Measurements from ENCODE around the gene SIRT5.

The SIRT5 gene

GRCh38 chr6:13591205-13591921 is 17.0 kb downstream of the SIRT5 start:
- no peak for DNase-seq

GRCh38 chr6:13593103-13593502 is 18.7 kb downstream of the SIRT5 start:
- DNase-seq: peak; percentile 25

DNA sequence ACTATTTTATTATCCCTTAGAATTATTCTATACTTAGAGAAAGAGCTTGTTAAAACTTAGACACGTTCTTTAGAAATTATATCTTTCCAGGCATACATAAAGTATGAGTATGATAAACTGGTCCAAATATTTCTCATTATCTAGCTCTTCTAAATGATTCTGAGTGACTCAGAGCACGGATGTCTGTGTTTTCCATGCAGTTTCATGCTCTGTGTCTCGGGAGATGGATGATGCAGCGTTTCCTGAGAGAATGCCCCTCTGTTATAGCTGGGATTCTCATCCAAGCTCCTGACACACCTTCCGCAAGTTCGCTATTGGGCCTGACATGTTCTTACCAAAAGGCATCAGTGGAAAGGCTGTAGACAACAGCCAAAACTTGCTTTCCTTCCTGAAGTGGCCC is 19.3 kb downstream of the SIRT5 start:
- no peak for DNase-seq

DNA sequence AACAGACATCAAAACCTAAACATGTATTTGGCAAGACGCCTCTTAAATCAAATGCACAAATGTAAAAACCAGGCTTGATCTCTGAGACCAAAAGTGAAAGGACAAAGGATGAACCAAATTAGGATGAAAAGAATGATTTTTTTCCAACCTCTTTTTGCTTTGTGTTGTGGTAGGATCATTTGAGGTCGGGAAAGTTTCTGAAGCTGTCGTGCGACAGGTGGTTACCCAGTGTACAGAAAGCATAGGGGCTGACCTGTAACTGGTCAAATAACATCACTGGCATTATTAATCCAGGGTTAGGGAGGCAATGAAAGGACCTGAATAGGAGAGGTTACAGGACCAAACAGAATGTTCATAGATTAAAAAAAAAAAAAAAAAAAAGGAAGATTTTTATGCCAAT is 22.7 kb downstream of the SIRT5 start:
- no peak for DNase-seq

DNA sequence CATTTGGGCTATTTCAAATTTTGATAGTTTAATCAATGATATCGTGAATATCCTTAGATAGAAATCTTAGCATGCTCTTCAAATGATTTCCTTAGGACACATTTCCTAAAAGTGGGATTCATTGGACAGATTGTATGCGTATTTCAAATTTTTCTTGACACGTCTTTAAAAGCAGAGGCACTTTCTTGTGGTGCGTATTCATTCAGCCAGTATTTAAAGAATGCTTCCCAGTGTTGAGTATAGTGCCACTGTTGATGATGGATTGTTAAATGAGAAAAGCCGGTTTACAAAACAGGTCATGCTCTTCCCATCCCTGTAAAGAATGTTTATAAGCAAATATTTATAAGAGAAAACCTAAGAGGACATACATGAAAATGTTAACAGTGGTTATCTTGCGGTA is 25.6 kb downstream of the SIRT5 start:
- DNase-seq: no peak

DNA sequence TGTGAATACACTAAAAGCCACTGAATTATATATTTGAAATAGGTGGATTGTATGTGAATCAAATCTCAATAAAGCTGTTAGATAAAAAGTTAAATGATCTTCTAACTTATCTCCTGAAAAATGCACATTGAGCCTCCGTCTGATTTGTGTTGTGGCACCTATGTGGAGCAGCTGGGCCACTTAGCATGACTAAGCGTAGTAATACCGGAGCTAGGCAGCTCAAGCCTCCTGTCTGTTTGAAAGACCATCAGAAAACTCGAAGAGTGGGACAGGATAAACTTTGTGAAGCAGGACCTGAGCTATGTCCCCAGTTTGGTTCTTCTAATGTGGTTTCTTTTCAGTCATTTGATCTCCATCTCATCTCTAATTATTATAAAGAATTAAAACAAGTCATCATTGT is 29.7 kb downstream of the SIRT5 start:
- no peak for DNase-seq

- DNase-seq: no peak
These were observed 30.4 kb downstream of the SIRT5 start for GRCh38 chr6:13604546-13605416.

GRCh38 chr6:13605634-13606033 is 31.2 kb downstream of the SIRT5 start:
- no peak for DNase-seq

- no peak for DNase-seq
These were observed 37.3 kb downstream of the SIRT5 start for GRCh38 chr6:13611715-13612114.

DNA sequence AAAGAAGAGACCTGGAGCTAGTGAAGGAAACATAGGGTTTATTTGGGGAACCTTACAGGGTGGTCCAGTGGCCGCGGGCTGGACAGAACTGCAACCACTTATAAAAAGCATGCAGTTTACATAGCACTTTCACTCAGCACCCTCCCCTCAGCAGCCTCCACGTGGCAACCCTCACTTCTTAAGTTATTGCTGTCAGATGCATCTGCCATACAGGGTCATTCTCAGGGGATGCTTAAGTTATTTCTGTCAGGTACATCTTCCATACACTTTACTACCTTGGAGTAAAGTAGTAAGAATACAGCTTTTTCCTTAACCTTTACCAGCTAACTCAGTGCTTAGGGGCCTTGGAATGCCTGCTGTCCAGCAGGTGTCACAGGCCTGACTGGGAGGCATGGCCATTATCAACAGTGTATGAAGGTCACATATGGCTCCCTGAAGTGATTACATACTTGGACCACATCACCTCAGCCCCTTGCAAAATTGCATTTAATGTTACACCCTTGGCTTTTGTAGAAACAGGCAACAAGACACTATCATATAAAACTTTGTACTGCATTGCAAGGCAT is 38.7 kb downstream of the SIRT5 start:
- DNase-seq: no peak

GRCh38 chr6:13614126-13614925 is 39.9 kb downstream of the SIRT5 start:
- DNase-seq: peak; percentile 47

DNA sequence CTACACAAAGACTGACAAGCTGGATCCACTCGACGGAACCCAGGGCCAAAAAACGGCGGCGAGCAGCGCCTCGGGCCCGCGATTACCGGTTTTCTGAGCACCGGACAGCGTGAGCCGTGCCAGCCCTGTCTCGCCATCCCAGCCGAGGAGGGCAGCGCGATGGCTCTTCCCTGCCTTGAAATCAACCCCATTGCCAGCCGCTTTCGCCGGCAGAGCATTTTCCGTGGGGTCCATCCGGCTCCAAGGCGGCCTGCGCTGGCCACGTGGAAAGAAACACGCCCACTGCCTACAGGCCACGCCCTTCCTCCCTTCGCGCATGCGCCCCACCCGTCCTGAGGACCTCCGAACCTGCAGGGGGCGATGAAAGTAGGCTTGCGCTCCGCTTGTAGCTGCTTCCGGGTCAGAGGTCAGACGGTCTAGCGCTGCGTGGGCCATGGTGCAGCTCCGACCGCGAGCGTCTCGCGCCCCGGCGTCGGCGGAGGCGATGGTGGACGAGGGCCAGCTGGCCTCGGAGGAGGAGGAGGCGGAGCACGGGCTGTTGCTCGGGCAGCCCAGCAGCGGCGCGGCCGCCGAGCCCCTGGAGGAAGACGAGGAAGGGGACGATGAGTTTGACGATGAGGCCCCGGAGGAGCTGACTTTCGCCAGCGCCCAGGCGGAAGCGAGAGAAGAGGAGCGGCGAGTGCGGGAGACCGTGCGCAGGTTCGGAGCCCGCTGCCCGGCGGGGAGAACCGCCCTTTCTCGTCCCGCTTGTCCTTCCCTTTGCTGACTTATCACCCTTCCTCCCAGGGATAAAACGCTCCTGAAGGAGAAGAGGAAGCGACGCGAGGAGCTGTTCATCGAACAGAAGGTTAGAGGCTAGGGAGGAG is 40.8 kb downstream of the SIRT5 start, which contains the start of gene NOL7:
Gene NOL7 (plus strand): TSS at position 410 of the 866 bp plus-strand sequence. CDS start 24 bp downstream, at position 434.
- peak; percentile 99 for DNase-seq

- DNase-seq: peak; percentile 54
These were observed 41.4 kb downstream of the SIRT5 start for GRCh38 chr6:13615792-13616120.

DNA sequence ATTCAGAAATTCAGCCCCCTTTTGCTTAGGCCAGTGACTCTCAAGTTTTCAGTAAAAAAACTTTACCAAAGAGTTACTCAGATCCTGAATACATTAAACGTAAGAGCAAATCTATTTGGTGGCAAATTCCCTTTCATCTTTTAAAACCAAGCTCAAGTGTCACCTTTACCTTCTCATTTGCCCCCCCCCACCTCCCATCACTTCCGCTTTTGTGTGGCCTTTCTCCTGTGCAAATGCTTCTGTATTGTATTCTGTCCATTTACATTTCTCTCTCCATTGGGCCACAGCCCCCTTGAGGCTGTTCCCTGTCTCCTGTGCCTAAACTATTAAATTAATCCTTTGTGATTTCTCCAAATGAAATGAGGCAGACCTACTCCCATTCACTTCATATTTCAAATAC is 42.7 kb downstream of the SIRT5 start:
- DNase-seq: no peak

GRCh38 chr6:13624871-13625288 is 50.5 kb downstream of the SIRT5 start:
- DNase-seq: peak; percentile 52

GRCh38 chr6:13629459-13630116 is 55.2 kb downstream of the SIRT5 start:
- DNase-seq: no peak

DNA sequence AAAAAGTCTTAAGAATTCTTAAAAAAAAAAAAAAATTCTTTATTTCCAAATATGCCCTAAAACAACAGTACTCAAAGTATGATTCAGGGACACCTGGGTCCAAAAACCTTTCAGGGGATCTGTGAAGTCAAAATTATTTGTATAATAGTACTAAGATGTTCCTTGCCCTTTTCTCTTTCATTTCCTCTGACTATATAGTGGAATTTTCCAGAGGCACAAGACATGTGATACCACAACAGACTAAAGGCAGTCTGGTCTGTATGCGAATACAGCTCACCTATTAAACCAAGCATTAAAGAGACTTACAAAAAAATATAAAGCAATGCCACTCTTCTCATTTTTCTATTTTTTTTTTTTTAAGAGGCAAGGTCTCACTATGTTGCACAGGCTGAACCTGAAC is 56.1 kb downstream of the SIRT5 start:
- DNase-seq: no peak

DNA sequence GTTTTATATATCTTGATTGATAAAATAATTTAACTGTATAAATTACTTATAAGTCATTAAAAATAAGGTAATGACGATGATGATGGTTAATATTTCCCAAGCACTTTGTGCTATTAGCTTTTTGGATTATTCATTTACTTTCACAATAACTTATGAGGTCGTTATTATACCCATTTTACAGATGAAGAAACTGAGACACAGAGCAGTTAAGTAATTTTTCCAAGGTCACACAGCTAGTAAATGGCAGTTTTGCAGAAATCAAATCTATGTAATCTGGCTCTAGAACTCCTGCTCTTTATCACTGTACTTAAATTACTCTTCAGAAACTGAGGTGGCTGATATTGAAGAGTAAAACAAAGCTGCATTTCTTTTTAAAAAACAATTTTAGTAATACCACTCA is 58.9 kb downstream of the SIRT5 start:
- DNase-seq: no peak

DNA sequence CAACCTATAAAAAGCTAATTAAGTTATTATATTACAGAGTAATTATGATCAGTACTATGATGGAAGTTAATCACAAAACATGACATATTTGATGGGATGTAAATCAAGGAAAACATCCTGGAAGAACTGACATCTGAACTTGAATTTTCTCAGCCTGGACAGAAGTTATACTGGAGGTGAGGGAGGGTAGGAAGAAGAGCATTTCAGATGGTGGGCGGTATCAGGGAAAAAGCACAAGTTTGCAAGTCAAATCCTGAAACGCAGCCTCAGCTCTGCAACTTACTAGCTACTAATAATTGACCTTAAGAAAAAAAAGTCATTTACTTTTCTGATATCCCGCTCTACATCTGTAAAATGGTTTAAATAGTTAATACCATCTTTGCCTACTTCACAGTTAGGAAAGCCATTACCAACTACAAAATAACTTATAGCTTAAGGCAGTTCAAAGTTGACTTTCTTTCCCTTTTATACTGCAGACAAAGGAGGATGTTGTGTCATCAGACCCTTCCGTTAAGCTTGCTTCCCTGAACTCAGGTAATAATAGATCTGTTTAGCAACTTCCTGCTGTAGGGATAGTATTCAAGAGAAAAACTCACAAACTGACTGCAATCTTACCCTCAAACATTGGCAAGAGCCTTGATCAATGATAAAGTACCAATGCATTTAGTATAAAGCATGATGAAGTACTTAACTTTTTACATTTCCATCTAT is 61.7 kb downstream of the SIRT5 start:
- DNase-seq: no peak

DNA sequence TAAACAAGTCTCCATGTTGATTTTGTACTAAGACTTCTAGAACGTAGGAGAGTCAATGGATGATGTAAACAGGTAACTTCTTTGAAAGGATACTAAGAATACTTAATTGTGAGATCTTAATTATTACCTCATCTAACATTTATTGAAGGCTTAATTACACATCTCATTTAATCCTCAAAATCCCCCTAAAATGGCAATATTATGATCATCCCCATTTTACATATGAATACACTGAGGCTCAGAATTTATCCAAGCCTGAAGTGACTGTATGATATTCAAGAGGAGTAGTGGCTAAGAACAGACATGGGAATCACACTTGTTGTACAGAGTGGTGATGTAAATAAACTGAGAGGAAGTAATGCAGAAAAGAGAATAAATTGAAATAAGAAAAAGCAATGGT is 63.6 kb downstream of the SIRT5 start:
- no peak for DNase-seq

DNA sequence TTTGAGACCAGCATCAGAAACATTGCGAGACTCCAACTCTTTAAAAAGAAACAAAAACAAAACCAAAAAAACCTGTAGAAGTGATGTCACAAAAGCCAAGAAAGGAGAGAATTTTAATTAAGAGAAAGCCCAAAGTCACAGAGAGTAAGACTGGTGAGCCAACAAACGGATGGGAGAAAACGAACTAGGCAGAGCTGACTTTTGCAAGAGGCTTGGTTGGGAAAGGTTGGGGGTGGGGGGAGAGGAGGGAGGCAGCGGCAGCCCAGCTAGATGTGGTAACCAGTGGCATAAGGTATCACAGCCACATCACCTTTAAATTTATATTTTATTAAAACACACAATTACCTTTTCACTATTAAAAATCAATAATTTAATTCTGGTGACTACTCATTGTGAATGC is 64.2 kb downstream of the SIRT5 start:
- no peak for DNase-seq

Measured in activated CD4-positive, alpha-beta T cell treated with anti-CD3 and anti-CD28 coated beads, Interleukin-2, Interleukin-6, amounts not matched to agents 100 ng/mL and 50 ng/mL, durations not matched to agents 16 hours and 8 hours (primary cell).